8988T (cell line): ENCODE measurements around the gene CPNE7.

Experiments
- DNase-seq: peaks from one replicate; pipeline ENCODE4 v3.0.0; 2011

CPNE7 gene

DNA sequence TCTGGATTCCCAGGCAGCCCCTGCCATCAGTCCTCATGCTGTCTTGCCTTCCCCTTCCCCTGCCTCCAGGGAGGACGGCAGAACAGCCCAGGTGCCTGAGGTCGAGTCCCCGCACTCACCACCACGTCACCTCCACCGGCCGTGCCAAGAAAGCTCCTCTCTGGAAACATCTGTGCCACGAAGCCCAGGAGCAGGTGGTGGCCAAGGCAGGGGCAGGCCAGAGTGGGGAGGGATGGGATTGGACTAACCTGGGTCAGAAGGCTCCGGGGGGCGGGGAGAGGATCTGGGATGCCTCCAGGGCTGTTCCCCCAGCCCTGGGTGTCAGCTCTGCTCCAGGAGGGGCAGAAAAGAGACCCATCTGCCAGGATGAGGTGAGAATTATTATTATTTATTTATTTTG is 30.4 kb downstream of the CPNE7 start:
- DNase-seq, result no peak

DNA sequence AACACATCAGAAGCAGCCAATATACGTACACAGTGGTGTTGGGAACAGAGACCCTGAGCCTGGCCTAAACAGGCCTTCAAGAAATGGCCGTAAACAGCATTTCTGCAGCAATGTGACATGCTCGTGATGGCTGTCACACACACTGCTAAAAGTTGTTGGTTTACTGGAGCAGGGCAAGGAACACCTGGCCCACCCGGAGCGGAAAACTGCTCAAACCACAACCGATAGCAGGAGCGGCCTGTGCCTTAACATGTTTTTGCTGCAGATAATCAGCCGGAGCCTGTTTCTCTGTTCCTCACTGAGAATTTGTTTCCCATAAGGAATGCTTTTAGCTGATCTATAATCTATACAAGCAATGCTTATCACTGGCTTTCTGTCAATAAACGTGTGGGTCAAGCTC is 31.9 kb downstream of the CPNE7 start:
- DNase-seq, result no peak

- no peak for DNase-seq
These were observed 32.6 kb downstream of the CPNE7 start for GRCh38 chr16:89607937-89608740.

DNA sequence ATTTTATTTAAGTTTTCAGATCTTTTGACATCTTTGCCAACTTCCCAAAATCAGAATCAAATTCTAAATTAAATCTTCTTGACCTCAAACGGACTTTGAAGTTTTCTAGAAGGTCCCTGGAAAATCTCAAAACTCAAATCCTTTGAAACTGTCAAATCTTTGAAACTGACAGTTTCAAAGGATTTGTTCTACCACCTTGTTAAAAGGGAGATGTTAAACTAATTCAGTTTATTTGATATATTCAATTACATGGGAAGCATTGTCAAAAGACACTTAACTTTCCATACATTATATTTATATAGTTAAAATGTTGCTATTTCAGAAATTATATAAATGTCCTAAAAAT is 34.5 kb downstream of the CPNE7 start:
- DNase-seq, result no peak

DNA sequence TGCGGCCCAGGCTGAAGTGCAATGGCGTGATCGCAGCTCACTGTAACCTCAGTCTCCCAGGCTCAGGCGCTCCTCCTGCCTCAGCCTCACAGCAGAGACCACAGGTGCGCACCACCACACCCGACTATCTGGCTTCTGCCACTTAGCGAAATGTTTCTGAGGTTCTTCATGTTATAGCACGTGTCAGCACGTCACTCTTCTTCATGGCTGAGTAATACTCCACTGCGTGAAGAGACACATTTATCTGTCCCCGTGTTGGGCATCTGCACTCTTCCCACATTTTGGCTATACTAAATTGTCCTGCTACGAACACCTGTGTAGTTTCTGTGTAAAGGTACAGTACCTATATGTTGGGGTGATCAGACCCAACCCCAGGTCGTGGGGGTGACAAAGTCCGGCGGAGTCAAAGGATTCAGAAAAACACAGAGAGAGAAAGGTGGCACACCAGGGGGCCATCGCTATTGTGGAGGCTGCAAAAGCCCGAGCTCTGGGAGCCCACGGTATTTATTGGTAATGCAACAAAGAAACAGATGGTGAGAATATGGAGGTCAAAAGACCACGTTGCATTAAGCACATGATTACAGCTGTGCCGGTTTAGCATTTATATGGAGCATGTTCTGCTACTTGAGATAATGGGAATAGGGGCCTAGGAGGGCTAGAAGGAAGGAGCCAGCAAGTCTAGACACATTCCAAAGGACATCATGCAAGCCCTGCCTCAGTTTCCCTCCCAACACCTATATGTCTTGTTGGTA is 37.0 kb downstream of the CPNE7 start:
- DNase-seq, result no peak

DNA sequence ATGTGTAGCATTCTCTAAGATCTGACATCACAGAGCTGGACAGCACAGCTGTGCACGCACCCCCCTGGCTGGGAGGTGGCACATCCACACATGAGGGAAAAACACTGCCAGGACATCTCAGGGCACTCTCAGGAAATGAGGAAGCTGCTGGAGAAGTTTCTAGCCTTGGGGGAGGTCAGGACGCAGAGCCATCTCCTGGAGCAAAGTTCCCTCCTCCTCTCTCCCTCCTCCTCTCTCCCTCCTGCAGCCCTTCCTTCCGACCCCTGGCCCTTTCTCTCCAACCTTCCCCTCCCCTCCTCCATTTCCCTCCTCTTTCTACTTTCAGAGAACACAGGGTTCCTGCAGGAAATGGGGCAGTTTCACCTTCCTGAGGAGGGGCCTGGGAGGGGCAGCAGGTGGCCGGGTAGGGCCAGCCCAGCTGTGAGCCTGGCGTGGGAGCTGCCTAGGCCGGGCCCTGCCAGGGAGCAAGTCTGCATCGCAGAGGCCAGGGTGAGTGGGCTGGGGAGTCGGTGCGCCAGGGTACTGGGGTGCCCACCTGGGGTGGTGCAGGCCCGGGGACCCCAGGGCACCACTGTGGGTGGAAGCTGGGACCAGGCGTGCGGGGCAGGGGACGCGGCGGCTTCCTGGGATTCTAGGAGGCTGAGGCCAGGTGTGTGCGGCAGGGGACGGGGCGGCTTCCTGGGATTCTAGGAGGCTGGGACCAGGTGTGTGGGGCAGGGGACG is 37.8 kb downstream of the CPNE7 start, which contains the start of gene DPEP1:
Gene DPEP1 (plus strand): TSS at position 412 of the 723 bp plus-strand sequence. CDS start 16,769 bp downstream, outside the sequence.
- no peak for DNase-seq

GRCh38 chr16:89613954-89614459 is 38.4 kb downstream of the CPNE7 start:
- no peak for DNase-seq

DNA sequence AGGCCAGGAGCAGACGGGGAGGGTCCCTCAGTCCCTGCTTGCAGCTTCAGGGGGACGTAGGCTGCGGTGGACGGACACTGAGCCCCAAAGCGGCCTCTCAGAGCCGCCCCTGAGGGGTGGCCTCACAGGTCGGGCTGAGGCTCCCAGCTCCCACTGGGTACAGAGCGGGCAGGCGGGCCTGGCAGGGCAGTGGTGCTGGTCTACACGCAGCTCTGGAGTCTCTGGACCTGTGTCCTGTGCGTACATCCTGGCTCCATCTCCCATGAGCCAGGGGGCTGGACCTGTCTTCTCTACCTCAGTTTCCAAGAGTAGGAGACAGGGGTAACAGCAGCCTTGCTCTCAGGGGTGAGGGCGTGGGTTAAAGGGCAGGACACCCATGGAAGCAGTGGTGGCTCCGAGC is 39.6 kb downstream of the CPNE7 start:
- DNase-seq, result no peak

DNA sequence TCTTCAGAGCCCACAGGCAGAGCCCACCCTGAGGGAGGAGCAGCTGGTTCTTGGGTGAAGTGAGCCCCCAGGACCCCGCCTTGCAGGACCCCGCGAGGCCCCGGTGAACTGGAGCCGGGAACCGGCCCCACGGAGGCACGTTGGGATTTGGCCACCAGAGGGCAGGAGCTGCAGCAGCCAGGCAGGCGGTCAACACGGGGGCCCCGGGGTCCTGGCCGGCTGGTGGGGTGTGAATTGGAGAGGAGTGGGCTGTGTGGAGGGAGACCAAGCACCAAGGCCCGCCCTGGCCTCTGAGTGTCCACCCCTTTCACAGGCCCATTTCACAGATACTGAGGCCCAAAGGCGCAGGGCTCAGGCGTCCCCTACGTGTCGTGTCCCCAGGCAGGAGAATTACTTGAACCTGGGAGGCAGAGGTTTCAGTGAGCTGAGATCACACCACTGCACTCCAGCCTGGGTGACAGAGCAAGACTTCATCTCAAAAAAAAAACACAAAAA is 40.1 kb downstream of the CPNE7 start:
- no peak for DNase-seq

DNA sequence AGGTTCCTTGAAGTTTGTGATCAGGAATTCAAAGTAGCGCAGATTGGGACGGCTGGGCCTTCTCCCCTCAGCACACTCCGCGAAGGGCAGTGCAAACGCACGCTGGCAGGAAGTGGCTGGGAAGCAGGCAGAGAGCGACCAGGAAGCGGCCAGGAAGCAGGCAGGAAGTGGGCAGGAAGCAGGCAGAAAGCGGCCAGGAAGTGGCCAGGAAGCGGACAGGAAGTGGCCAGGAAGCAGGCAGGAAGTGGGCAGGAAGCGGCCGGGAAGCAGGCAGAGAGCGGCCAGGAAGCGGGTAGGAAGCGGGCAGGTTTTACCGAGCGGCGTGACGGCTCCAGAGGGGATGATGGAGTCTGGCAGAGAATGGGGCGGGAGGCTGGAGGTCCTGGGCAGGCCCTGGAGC is 41.1 kb downstream of the CPNE7 start:
- DNase-seq, result no peak

- DNase-seq, result no peak
These were observed 41.5 kb downstream of the CPNE7 start for GRCh38 chr16:89617036-89617435.

GRCh38 chr16:89618109-89618998 is 42.8 kb downstream of the CPNE7 start:
- no peak for DNase-seq

- no peak for DNase-seq
These were observed 44.3 kb downstream of the CPNE7 start for GRCh38 chr16:89619840-89620239.

- DNase-seq, result no peak
These were observed 44.9 kb downstream of the CPNE7 start for GRCh38 chr16:89620406-89620841.

GRCh38 chr16:89621136-89621697 is 45.7 kb downstream of the CPNE7 start:
- no peak for DNase-seq

DNA sequence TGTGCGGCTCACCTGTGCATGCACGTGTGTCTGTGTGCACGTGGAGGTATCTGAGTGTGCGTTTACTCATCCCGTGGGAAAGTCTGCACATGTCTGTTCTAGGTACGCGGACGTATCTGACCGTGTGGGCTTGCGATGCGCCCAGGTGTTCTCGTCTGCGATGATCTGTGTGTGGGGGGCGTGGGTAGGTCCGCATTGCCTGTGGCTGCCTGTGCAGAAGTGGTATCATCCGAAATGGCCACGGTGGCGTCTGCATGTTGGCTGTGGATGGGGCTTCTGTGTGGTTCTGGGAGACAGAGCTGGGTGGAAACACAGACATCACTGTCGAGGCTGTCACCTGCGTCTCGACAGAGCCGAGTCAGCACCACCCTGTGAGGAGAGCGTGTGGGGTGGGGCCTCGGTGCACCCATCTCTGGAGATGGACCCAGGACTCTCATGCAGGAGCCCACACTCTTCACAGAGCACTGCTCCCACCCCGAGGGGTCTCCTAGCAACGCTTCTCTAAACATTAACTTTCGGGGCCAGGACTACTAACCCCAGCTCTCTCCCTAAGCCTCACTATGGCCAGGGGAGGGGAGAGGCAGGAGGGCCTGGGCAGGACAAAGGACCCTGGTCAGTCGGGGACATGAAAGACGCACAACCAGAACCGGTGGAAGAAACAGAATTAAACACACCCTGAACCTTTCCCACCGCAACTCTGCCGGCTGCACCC is 46.3 kb downstream of the CPNE7 start:
- DNase-seq, result no peak

DNA sequence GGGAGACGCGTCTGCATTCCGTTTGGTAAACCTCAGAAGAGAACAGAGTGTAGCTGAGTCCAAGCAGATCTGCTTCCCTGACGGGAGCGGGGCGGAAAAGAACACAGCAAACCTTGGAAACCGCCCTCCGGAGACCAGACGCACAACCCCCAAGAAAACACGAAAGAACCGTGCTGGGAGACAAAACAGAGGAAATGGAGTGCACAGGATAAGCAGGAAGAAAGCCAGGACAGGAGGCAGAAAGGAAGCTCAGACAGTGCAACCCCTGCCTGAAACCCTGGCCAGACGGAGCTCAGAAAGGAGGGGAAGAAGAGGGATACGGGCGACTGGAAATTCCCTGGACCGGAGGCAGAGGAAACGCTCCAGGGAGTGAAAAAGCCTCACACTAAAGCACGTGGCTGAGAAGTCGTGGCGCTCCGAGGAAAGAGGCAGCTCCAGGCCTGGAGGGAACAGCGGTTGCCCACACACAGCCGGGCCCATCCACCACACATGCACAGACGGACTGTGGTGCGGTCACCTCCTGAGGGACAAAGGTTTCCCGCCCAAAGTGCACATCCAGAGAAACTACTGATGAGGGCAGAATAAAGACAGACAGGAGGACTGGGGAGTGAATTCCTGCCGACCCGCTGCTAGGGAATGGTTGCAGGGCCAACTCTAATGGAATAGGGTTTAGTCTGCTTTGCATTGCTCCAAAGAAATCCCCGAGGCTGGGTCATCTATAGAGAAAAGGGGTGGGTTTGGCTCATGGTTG is 48.1 kb downstream of the CPNE7 start:
- DNase-seq, result no peak

GRCh38 chr16:89624777-89625761 is 49.5 kb downstream of the CPNE7 start:
- no peak for DNase-seq
